Pancreas (tissue), 10 donors: Measurements from ENCODE around the gene CMTM7. TPM values are rescaled to one million over a fixed set of nuclear protein-coding genes. Genes with fewer than 3 reads are reported as not detected.

Experiments used
- ATAC-seq, 4 donors: fragments of 200-7000 bp; cut with Tn5 transposase; one replicate each; pipeline versions ENCODE4 v1.8.0 to v1.9.1; 2020; ENCODE audit warnings: mild to moderate bottlenecking in 4 of 4, moderate library complexity in 4 of 4
- DNase-seq, 6 donors: peaks; one replicate each; pipeline ENCODE4 v3.0.0-alpha.2; 2020
- FAIRE-seq: peaks from 2 replicates; lab custom pipeline; 2012; peaks lifted over from hg19 to GRCh38; lab: Jason Lieb, UNC
- H3K27ac ChIP-seq, 4 donors: fragments of 200-600 bp; sonication (generic); 1 replicate in 3 of 4; 2 replicates in 1 of 4; pipeline versions ENCODE4 v1.5.0 to v1.8.0; 2020
- H3K27me3 ChIP-seq, 4 donors: fragments of 200-600 bp; one replicate each; pipeline ENCODE4 v1.8.0; 2021
- H3K36me3 ChIP-seq, 3 donors: fragments of 200-600 bp; sonication (generic) in 1 of 3; one replicate each; pipeline versions ENCODE4 v1.5.0 to v1.8.0; 2020 to 2021
- H3K4me1 ChIP-seq, 3 donors: fragments of 200-600 bp; one replicate each; pipeline ENCODE4 v1.8.0; 2021
- H3K4me3 ChIP-seq, 4 donors: fragments of 200-600 bp; sonication (generic) in 2 of 4; one replicate each; pipeline versions ENCODE4 v1.5.0 to v1.8.0; 2020 to 2021
- H3K9me3 ChIP-seq, 4 donors: fragments of 200-600 bp; one replicate each; pipeline ENCODE4 v1.8.0; 2021
- CTCF ChIP-seq, 4 donors: fragments of 200-600 bp; sonication (generic) in 3 of 4; IDR thresholded peaks; one replicate each; pipeline versions ENCODE4 v1.5.0 to v1.8.0; 2021; ENCODE audit warnings: antibody characterized with exemption in 4 of 4
- WGBS, 2 donors: extraction: QIAGEN DNeasy Blood & Tissue Kit; methylation state at CpG; one replicate each; pipeline ENCODE4 v1.1.7; 2013; 5-methylcytosine and 5-hydroxymethylcytosine counted together
- intact Hi-C, 3 donors: fragments of 100-400 bp; cut with DNase I; formaldehyde crosslinking; loops; one replicate each; pipeline versions ENCODE4 v1.11.1 to v1.14.2; 2022
- polyA plus RNA-seq, 2 donors: library from polyadenylated mRNA; stranded (reverse); fragments of 200-250 nt; gene quantifications; one replicate each; pipeline ENCODE4 v1.2.3, GENCODE V29; 2013
- total RNA-seq, 6 donors: library from RNA; stranded (reverse); fragmentation: NEBNext Ultra II Directional in 4 of 6; extraction: Animal tissue kit (Norgen Biotek cat#: 25700) in 4 of 6; gene quantifications; one replicate each; pipeline versions ENCODE4 v1.2.1 to v1.2.4, GENCODE V29; 2021 to 2023
- donor health status: healthy with polysubstance abuse.
- donor health status: DM: no; HTN: no; CAD: no; lungs with moderate emphysema.
- donor health status: DM: no; HTN: no; CAD: no.
- donor health status: control.
- donor health status: control.
- donor health status: Bipolar disorder and iron deficiency.
- donor health status: DM: yes; HTN: yes; CAD: no.
- donor health status: DM: no; HTN: no; CAD: no.
- donor health status: DM: no; HTN: no; CAD: no.
- donor health status: DM: yes; HTN: yes; CAD: no.

Gene CMTM7
- total and polyA plus RNA-seq, 8 donors: 6.1 to 23.8 (median 12.0) TPM

- Histone ChIP-seq H3K9me3 (no peaks in the 10 kb centered on the region), H3K4me3 (no peak overlapping the region), H3K36me3 (no peaks in the 10 kb centered on the region), H3K27me3 (no peaks in the 10 kb centered on the region), H3K27ac (peak overlapping the region in 2 of 4 donors; percentile 1 to 50), H3K4me1 (peaks cover 0 to 8% (median 3%) of the 10 kb centered on the region in 3 donors)
- intact Hi-C loops: no loop called here
- TF ChIP-seq CTCF (IDR thresholded peaks at IDR 0.05): no peak
- no peak for FAIRE-seq
- WGBS, 2 donors: 85 to 87% methylated on average over 10 of the region's 10 CpGs
- no peak for DNase-seq
- ATAC-seq: peak in 1 of 4 donors; percentile 30
These were observed 19.0 kb downstream of the CMTM7 start for GRCh38 chr3:32410367-32411246.

GRCh38 chr3:32411442-32411841 lies 19.8 kb downstream of the CMTM7 start:
- ATAC-seq: no peak
- no peak overlapping the region for H3K27ac ChIP-seq
- no peaks in the 10 kb centered on the region for H3K27me3 ChIP-seq
- no peaks in the 10 kb centered on the region for H3K9me3 ChIP-seq
- DNase-seq: no peak
- no peak for TF ChIP-seq CTCF (IDR thresholded peaks at IDR 0.05)
- intact Hi-C loops: no loop called here
- peaks cover 0 to 8% (median 3%) of the 10 kb centered on the region in 3 donors for H3K4me1 ChIP-seq
- H3K4me3 ChIP-seq: no peak overlapping the region
- 86% methylated on average over 5 of the region's 5 CpGs for WGBS, 2 donors
- no peaks in the 10 kb centered on the region for H3K36me3 ChIP-seq
- no peak for FAIRE-seq

- Histone ChIP-seq H3K4me3 (no peak overlapping the region), H3K27ac (no peak overlapping the region), H3K9me3 (no peaks in the 10 kb centered on the region), H3K4me1 (peaks cover 0 to 8% (median 1%) of the 10 kb centered on the region in 3 donors), H3K27me3 (no peaks in the 10 kb centered on the region), H3K36me3 (no peaks in the 10 kb centered on the region)
- DNase-seq (no peak), ATAC-seq (peak in 2 of 4 donors; percentile 65 to 78), FAIRE-seq (no peak)
- no peak for TF ChIP-seq CTCF (IDR thresholded peaks at IDR 0.05)
- intact Hi-C loops: no loop called here
- 37 to 46% methylated on average over 3 of the region's 3 CpGs for WGBS, 2 donors
These were observed 21.2 kb downstream of the CMTM7 start for GRCh38 chr3:32412887-32413286.

GRCh38 chr3:32413845-32414521 lies 22.3 kb downstream of the CMTM7 start:
- no peaks in the 10 kb centered on the region for H3K27me3 ChIP-seq
- no peak for DNase-seq
- H3K4me3 ChIP-seq: no peak overlapping the region
- H3K27ac ChIP-seq: peak overlapping the region in 1 of 4 donors; percentile 39
- no peak for TF ChIP-seq CTCF (IDR thresholded peaks at IDR 0.05)
- FAIRE-seq: no peak
- no peaks in the 10 kb centered on the region for H3K9me3 ChIP-seq
- ATAC-seq: no peak
- WGBS, 2 donors: 75 to 94% methylated on average over 10 of the region's 10 CpGs
- H3K36me3 ChIP-seq: no peaks in the 10 kb centered on the region
- peaks cover 0 to 12% (median 12%) of the 10 kb centered on the region in 3 donors for H3K4me1 ChIP-seq
- intact Hi-C loops: no loop called here
